Stomach smooth muscle (tissue), 2 donors: Measurements from ENCODE around the gene KRT84.

Experiments used
- H3K27ac ChIP-seq: one replicate; pipeline ENCODE4 v1.7.0; 2013; ENCODE audit warnings: mild to moderate bottlenecking, low read length, inconsistent platforms
- H3K27me3 ChIP-seq, 2 donors: one replicate each; pipeline ENCODE4 v1.7.0; 2013; ENCODE audit warnings: low read length in 2 of 2; ENCODE audit not compliant: insufficient read depth in 2 of 2, control insufficient read depth in 1 of 2
- H3K36me3 ChIP-seq, 2 donors: one replicate each; pipeline ENCODE4 v1.7.0; 2013; ENCODE audit warnings: low read length in 2 of 2; ENCODE audit not compliant: control insufficient read depth in 2 of 2, insufficient read depth in 2 of 2
- H3K4me1 ChIP-seq: one replicate; pipeline ENCODE4 v1.7.0; 2013; ENCODE audit warnings: low read length; ENCODE audit not compliant: control insufficient read depth, insufficient read depth
- H3K4me3 ChIP-seq, 2 donors: one replicate each; pipeline ENCODE4 v1.7.0; 2013; ENCODE audit warnings: low read length in 2 of 2
- H3K9ac ChIP-seq, 2 donors: one replicate each; pipeline ENCODE4 v1.7.0; 2013; ENCODE audit warnings: low read length in 2 of 2, mild to moderate bottlenecking in 1 of 2
- H3K9me3 ChIP-seq, 2 donors: one replicate each; pipeline ENCODE4 v1.7.0; 2013; ENCODE audit warnings: low read length in 2 of 2; ENCODE audit not compliant: control insufficient read depth in 2 of 2
- donor health status: healthy.
- donor health status: Pancreatic carcinoma.

The KRT84 gene

GRCh38 chr12:52382854-52383253 lies 2.6 kb downstream of the KRT84 start:
- Histone ChIP-seq H3K9me3 (no peaks in the 10 kb centered on the region), H3K27ac (no peak overlapping the region), H3K36me3 (no peaks in the 10 kb centered on the region), H3K9ac (no peak overlapping the region), H3K4me3 (no peak overlapping the region), H3K4me1 (no peaks in the 10 kb centered on the region), H3K27me3 (peaks cover 0 to 3% of the 10 kb centered on the region in 2 donors)

GRCh38 chr12:52381206-52381605 lies 4.2 kb downstream of the KRT84 start:
- H3K4me1 ChIP-seq = no peaks in the 10 kb centered on the region
- peaks cover 0 to 3% of the 10 kb centered on the region in 2 donors for H3K27me3 ChIP-seq
- no peak overlapping the region for H3K4me3 ChIP-seq
- H3K9ac ChIP-seq = no peak overlapping the region
- H3K36me3 ChIP-seq = no peaks in the 10 kb centered on the region
- H3K27ac ChIP-seq = no peak overlapping the region
- no peaks in the 10 kb centered on the region for H3K9me3 ChIP-seq

DNA sequence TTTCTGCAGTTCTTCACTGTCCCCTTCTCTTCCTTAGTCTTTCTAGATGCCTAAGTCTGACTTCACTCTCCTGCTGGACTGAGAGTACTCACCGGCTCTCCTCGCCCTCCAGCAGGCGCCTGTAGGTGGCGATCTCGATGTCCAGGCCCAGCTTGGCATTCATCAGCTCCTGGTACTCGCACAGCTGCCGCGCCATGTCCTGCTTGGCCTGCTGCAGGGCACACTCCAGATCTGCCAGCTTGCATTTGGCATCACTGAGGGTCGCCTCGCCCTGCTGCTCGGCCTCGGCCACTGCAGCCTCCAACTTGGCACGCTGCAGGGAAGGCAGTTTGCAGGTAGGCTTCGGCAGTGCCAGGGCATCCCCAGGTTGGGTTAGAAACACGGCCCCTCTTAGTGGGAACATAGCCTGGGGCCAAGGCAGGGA lies 5.2 kb downstream of the KRT84 start:
- Histone ChIP-seq H3K9ac (no peak overlapping the region), H3K9me3 (no peaks in the 10 kb centered on the region), H3K27me3 (peaks cover 0 to 3% of the 10 kb centered on the region in 2 donors), H3K4me3 (no peak overlapping the region), H3K27ac (no peak overlapping the region), H3K4me1 (no peaks in the 10 kb centered on the region), H3K36me3 (no peaks in the 10 kb centered on the region)

DNA sequence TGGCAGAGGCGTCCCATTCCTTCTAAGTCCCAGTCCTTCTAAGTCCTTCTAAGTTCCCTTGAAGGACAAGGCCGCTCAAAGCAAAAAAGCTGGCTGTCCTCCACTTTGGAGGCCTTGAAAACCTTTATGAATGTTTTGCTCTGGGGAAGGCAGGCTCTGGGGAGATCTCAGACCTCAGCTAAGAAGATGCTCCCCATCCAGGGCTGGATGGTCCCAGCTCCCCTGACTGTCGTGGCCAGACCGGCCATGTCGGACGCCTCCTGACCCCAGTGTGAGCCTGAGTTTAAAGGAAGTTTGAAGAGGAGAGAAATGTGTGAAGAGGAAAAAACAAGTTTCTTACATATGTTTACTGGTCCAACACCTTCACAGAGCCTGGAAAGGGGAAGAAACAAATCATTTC lies 5.9 kb downstream of the KRT84 start:
- Histone ChIP-seq H3K4me3 (no peak overlapping the region), H3K27me3 (peaks cover 0 to 3% of the 10 kb centered on the region in 2 donors), H3K36me3 (no peaks in the 10 kb centered on the region), H3K4me1 (no peaks in the 10 kb centered on the region), H3K9me3 (no peaks in the 10 kb centered on the region), H3K27ac (no peak overlapping the region), H3K9ac (no peak overlapping the region)

GRCh38 chr12:52378091-52378490 lies 7.4 kb downstream of the KRT84 start:
- Histone ChIP-seq H3K36me3 (no peaks in the 10 kb centered on the region), H3K27ac (no peak overlapping the region), H3K27me3 (no peaks in the 10 kb centered on the region), H3K4me1 (no peaks in the 10 kb centered on the region), H3K4me3 (no peak overlapping the region), H3K9me3 (no peaks in the 10 kb centered on the region), H3K9ac (no peak overlapping the region)

DNA sequence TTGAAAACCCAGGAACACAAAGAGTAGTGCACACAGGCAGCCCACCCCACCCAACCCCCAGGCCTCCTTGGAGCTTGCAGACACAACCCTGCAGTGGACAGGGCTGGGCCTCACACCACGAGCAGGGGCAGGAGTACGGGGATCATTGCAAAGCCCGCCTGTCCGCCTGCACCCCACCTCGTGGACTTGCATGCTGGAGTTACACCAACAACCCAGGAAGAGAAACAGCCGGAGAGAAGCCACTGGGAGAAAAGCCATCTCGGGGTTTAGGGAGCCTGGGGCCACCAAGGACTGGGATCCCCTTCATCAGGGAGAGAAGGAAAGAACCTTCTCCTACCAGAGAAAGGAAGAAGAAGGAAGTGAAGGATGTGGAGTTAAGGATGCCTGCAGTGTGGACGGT lies 8.2 kb downstream of the KRT84 start:
- Histone ChIP-seq H3K4me1 (no peaks in the 10 kb centered on the region), H3K27me3 (no peaks in the 10 kb centered on the region), H3K4me3 (no peak overlapping the region), H3K27ac (no peak overlapping the region), H3K36me3 (no peaks in the 10 kb centered on the region), H3K9ac (no peak overlapping the region), H3K9me3 (no peaks in the 10 kb centered on the region)

GRCh38 chr12:52372216-52373154 lies 13.0 kb downstream of the KRT84 start:
- no peak overlapping the region for H3K4me3 ChIP-seq

DNA sequence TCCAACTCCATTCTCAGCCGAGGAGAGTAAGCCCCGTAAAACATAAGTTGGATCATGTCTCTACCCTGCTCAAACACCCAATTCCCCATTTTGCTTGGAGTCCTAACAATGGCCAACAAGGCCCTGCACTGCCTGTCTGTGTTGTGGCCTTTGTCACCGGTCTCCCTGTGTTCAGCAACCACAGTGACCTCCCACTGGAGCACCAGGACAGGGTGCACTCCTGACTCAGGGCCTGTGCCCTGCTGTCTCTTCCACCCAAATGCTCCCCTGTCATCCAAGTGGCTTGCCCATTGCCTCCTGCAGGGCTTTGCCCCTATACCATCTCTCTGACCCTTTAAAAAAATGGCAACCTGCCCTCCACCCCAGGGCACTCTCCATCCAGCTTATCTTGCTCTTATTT lies 13.7 kb downstream of the KRT84 start:
- Histone ChIP-seq H3K4me1 (no peaks in the 10 kb centered on the region), H3K9me3 (no peaks in the 10 kb centered on the region), H3K27me3 (peaks cover 0 to 3% of the 10 kb centered on the region in 2 donors), H3K4me3 (no peak overlapping the region), H3K36me3 (no peaks in the 10 kb centered on the region), H3K9ac (no peak overlapping the region), H3K27ac (no peak overlapping the region)

More at GRCh38 chr12:52372216-52373154, 13.0 kb downstream of the KRT84 start:
- Histone ChIP-seq H3K4me1 (no peaks in the 10 kb centered on the region), H3K27me3 (peaks cover 0 to 3% of the 10 kb centered on the region in 2 donors), H3K36me3 (no peaks in the 10 kb centered on the region), H3K27ac (no peak overlapping the region), H3K9ac (no peak overlapping the region), H3K9me3 (no peaks in the 10 kb centered on the region)

DNA sequence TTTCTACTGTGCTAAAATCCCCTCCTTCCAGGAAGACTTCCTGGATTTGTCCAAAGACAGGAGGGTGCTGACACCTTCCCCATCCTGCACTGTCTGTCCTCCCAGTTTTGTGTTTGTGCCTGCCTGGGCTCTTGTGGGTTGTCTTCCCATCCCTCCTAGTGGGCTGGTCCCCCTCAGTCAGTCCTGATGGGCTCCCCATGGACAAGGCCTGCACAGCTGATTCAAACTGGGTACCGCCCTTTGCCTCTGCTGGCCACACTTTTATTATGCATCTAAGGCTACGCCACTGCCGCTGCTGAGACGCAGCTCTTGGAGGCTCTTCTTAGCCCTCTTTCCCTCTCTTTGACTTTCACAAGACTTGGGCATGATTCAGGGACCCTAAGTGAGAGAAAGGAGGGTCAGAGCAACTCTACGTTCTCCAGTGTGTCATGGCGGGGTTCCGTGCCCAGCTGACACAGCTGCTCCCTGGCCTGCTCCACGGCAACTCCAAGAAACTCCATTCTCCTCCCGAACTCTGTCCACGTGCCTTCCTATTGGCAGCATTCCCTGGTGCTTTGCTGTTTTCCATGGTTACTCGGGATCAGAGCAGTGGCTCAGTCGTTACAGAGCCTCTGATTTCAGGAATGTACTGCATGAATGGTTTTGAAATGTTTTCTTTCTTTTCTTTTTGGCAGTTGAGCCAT lies 14.4 kb downstream of the KRT84 start:
- Histone ChIP-seq H3K4me3 (no peak overlapping the region), H3K4me1 (no peaks in the 10 kb centered on the region), H3K27me3 (peaks cover 0 to 5% of the 10 kb centered on the region in 2 donors), H3K9ac (no peak overlapping the region), H3K36me3 (no peaks in the 10 kb centered on the region), H3K9me3 (no peaks in the 10 kb centered on the region), H3K27ac (no peak overlapping the region)

GRCh38 chr12:52369809-52370208 lies 15.6 kb downstream of the KRT84 start:
- H3K9ac ChIP-seq = no peak overlapping the region
- H3K27ac ChIP-seq = no peak overlapping the region
- H3K36me3 ChIP-seq = no peaks in the 10 kb centered on the region
- H3K4me3 ChIP-seq = no peak overlapping the region
- no peaks in the 10 kb centered on the region for H3K9me3 ChIP-seq
- no peaks in the 10 kb centered on the region for H3K4me1 ChIP-seq
- H3K27me3 ChIP-seq = peaks cover 0 to 5% of the 10 kb centered on the region in 2 donors

- Histone ChIP-seq H3K27me3 (peaks cover 0 to 5% of the 10 kb centered on the region in 2 donors), H3K9ac (no peak overlapping the region), H3K27ac (no peak overlapping the region), H3K4me1 (no peaks in the 10 kb centered on the region), H3K36me3 (no peaks in the 10 kb centered on the region), H3K9me3 (no peaks in the 10 kb centered on the region), H3K4me3 (no peak overlapping the region)
Measured at GRCh38 chr12:52369211-52369610, 16.2 kb downstream of the KRT84 start.
